Measurements from ENCODE around the gene RAB11A.

The RAB11A gene

GRCh38 chr15:65847989-65848388 lies 21.3 kb upstream of the RAB11A start:
- Histone ChIP-seq H2BK15ac (ENCODE audit: low read depth, poor library complexity, severe bottlenecking) (no peak overlapping the region), H3K4me2 (ENCODE audit: low read length, poor library complexity, severe bottlenecking) (no peak overlapping the region), H3K4me3 (ENCODE audit: insufficient read depth in 1 of 2, low read depth in 1 of 2, low read length in 2 of 2) (no peak overlapping the region), H2BK120ac (ENCODE audit: low read depth, low read length) (no peak overlapping the region), H3K36me3 (ENCODE audit: control insufficient read depth in 1 of 2, insufficient read depth in 2 of 2, low read depth in 1 of 2, low read length in 2 of 2) (no peaks in the 10 kb centered on the region), H3K18ac (ENCODE audit: low read depth in 1 of 2, low read length in 2 of 2) (no peak overlapping the region), H3K79me1 (replicated peaks; ENCODE audit: low read length, poor library complexity, severe bottlenecking) (no peaks in the 10 kb centered on the region), H2AK5ac (ENCODE audit: low read length, severe bottlenecking) (no peak overlapping the region), H3K9ac (ENCODE audit: low read length) (no peak overlapping the region), H3K9me3 (ENCODE audit: control insufficient read depth, low read length) (no peaks in the 10 kb centered on the region), H2BK12ac (ENCODE audit: low read length in 2 of 2) (no peak overlapping the region), H3K4ac (ENCODE audit: low read depth in 1 of 2, low read length in 2 of 2) (no peak overlapping the region), H4K91ac (ENCODE audit: low read length) (no peak overlapping the region), H3K4me1 (ENCODE audit: control insufficient read depth, insufficient read depth, low read depth, low read length) (peaks cover 2% of the 10 kb centered on the region), H4K8ac (ENCODE audit: low read length) (no peak overlapping the region), H3K27ac (ENCODE audit: low read length, poor library complexity, severe bottlenecking) (no peak overlapping the region), H3K27me3 (ENCODE audit: control insufficient read depth in 1 of 2, insufficient read depth in 1 of 2, low read length in 2 of 2) (no peaks in the 10 kb centered on the region), H2AFZ (ENCODE audit: low read depth, low read length) (no peak overlapping the region), H3K23ac (ENCODE audit: low read length in 2 of 2) (no peak overlapping the region), H3K14ac (ENCODE audit: low read length in 2 of 2) (no peak overlapping the region), H2BK5ac (ENCODE audit: low read depth, low read length, poor library complexity, severe bottlenecking) (no peak overlapping the region)
- no peak for DNase-seq

- no peaks in the 10 kb centered on the region for H3K27me3 ChIP-seq (ENCODE audit: control insufficient read depth in 1 of 2, insufficient read depth in 1 of 2, low read length in 2 of 2)
- no peaks in the 10 kb centered on the region for H3K36me3 ChIP-seq (ENCODE audit: control insufficient read depth in 1 of 2, insufficient read depth in 2 of 2, low read depth in 1 of 2, low read length in 2 of 2)
- H2BK12ac ChIP-seq (ENCODE audit: low read length in 2 of 2), result no peak overlapping the region
- H3K4ac ChIP-seq (ENCODE audit: low read depth in 1 of 2, low read length in 2 of 2), result no peak overlapping the region
- no peak overlapping the region for H2BK5ac ChIP-seq (ENCODE audit: low read depth, low read length, poor library complexity, severe bottlenecking)
- H2AFZ ChIP-seq (ENCODE audit: low read depth, low read length), result no peak overlapping the region
- H2BK15ac ChIP-seq (ENCODE audit: low read depth, poor library complexity, severe bottlenecking), result no peak overlapping the region
- no peak overlapping the region for H3K18ac ChIP-seq (ENCODE audit: low read depth in 1 of 2, low read length in 2 of 2)
- H3K79me1 ChIP-seq (replicated peaks; ENCODE audit: low read length, poor library complexity, severe bottlenecking), result no peaks in the 10 kb centered on the region
- H3K4me2 ChIP-seq (ENCODE audit: low read length, poor library complexity, severe bottlenecking), result no peak overlapping the region
- H3K27ac ChIP-seq (ENCODE audit: low read length, poor library complexity, severe bottlenecking), result no peak overlapping the region
- no peaks in the 10 kb centered on the region for H3K4me1 ChIP-seq (ENCODE audit: control insufficient read depth, insufficient read depth, low read depth, low read length)
- H4K91ac ChIP-seq (ENCODE audit: low read length), result no peak overlapping the region
- no peak for DNase-seq
- no peak overlapping the region for H2AK5ac ChIP-seq (ENCODE audit: low read length, severe bottlenecking)
- no peak overlapping the region for H4K8ac ChIP-seq (ENCODE audit: low read length)
- no peaks in the 10 kb centered on the region for H3K9me3 ChIP-seq (ENCODE audit: control insufficient read depth, low read length)
- H3K14ac ChIP-seq (ENCODE audit: low read length in 2 of 2), result no peak overlapping the region
- H3K9ac ChIP-seq (ENCODE audit: low read length), result no peak overlapping the region
- 86% methylated on average over 5 of the region's 5 CpGs for WGBS
- H3K23ac ChIP-seq (ENCODE audit: low read length in 2 of 2), result no peak overlapping the region
- no peak overlapping the region for H3K4me3 ChIP-seq (ENCODE audit: insufficient read depth in 1 of 2, low read depth in 1 of 2, low read length in 2 of 2)
- no peak overlapping the region for H2BK120ac ChIP-seq (ENCODE audit: low read depth, low read length)
Measured at GRCh38 chr15:65851981-65852380, 17.3 kb upstream of the RAB11A start.

- Histone ChIP-seq H3K27me3 (ENCODE audit: control insufficient read depth in 1 of 2, insufficient read depth in 1 of 2, low read length in 2 of 2) (no peaks in the 10 kb centered on the region), H2BK15ac (ENCODE audit: low read depth, poor library complexity, severe bottlenecking) (no peak overlapping the region), H3K9ac (ENCODE audit: low read length) (no peak overlapping the region), H2BK5ac (ENCODE audit: low read depth, low read length, poor library complexity, severe bottlenecking) (no peak overlapping the region), H4K8ac (ENCODE audit: low read length) (no peak overlapping the region), H3K14ac (ENCODE audit: low read length in 2 of 2) (no peak overlapping the region), H3K27ac (ENCODE audit: low read length, poor library complexity, severe bottlenecking) (no peak overlapping the region), H2AFZ (ENCODE audit: low read depth, low read length) (no peak overlapping the region), H3K4me2 (ENCODE audit: low read length, poor library complexity, severe bottlenecking) (no peak overlapping the region), H2BK12ac (ENCODE audit: low read length in 2 of 2) (no peak overlapping the region), H3K4ac (ENCODE audit: low read depth in 1 of 2, low read length in 2 of 2) (no peak overlapping the region), H3K4me3 (ENCODE audit: insufficient read depth in 1 of 2, low read depth in 1 of 2, low read length in 2 of 2) (no peak overlapping the region), H3K79me1 (replicated peaks; ENCODE audit: low read length, poor library complexity, severe bottlenecking) (no peaks in the 10 kb centered on the region), H3K18ac (ENCODE audit: low read depth in 1 of 2, low read length in 2 of 2) (no peak overlapping the region), H3K9me3 (ENCODE audit: control insufficient read depth, low read length) (no peaks in the 10 kb centered on the region), H2AK5ac (ENCODE audit: low read length, severe bottlenecking) (no peak overlapping the region), H2BK120ac (ENCODE audit: low read depth, low read length) (no peak overlapping the region), H3K36me3 (ENCODE audit: control insufficient read depth in 1 of 2, insufficient read depth in 2 of 2, low read depth in 1 of 2, low read length in 2 of 2) (no peaks in the 10 kb centered on the region), H4K91ac (ENCODE audit: low read length) (no peak overlapping the region), H3K4me1 (ENCODE audit: control insufficient read depth, insufficient read depth, low read depth, low read length) (no peaks in the 10 kb centered on the region), H3K23ac (ENCODE audit: low read length in 2 of 2) (no peak overlapping the region)
- 72% methylated on average over 10 of the region's 12 CpGs for WGBS
- peak; percentile 68 for DNase-seq
Measured at GRCh38 chr15:65856821-65857455, 12.4 kb upstream of the RAB11A start.

GRCh38 chr15:65857718-65858402 lies 11.4 kb upstream of the RAB11A start:
- Histone ChIP-seq H2AK5ac (ENCODE audit: low read length, severe bottlenecking) (no peak overlapping the region), H3K23ac (ENCODE audit: low read length in 2 of 2) (no peak overlapping the region), H3K9me3 (ENCODE audit: control insufficient read depth, low read length) (no peaks in the 10 kb centered on the region), H3K18ac (ENCODE audit: low read depth in 1 of 2, low read length in 2 of 2) (no peak overlapping the region), H2BK15ac (ENCODE audit: low read depth, poor library complexity, severe bottlenecking) (no peak overlapping the region), H3K4me2 (ENCODE audit: low read length, poor library complexity, severe bottlenecking) (no peak overlapping the region), H2BK5ac (ENCODE audit: low read depth, low read length, poor library complexity, severe bottlenecking) (no peak overlapping the region), H3K79me1 (replicated peaks; ENCODE audit: low read length, poor library complexity, severe bottlenecking) (no peaks in the 10 kb centered on the region), H3K4me3 (ENCODE audit: insufficient read depth in 1 of 2, low read depth in 1 of 2, low read length in 2 of 2) (no peak overlapping the region), H3K27ac (ENCODE audit: low read length, poor library complexity, severe bottlenecking) (no peak overlapping the region), H4K91ac (ENCODE audit: low read length) (no peak overlapping the region), H3K36me3 (ENCODE audit: control insufficient read depth in 1 of 2, insufficient read depth in 2 of 2, low read depth in 1 of 2, low read length in 2 of 2) (no peaks in the 10 kb centered on the region), H3K9ac (ENCODE audit: low read length) (peak overlapping the region; percentile 8), H3K4me1 (ENCODE audit: control insufficient read depth, insufficient read depth, low read depth, low read length) (no peaks in the 10 kb centered on the region), H3K27me3 (ENCODE audit: control insufficient read depth in 1 of 2, insufficient read depth in 1 of 2, low read length in 2 of 2) (no peaks in the 10 kb centered on the region), H3K4ac (ENCODE audit: low read depth in 1 of 2, low read length in 2 of 2) (no peak overlapping the region), H2BK120ac (ENCODE audit: low read depth, low read length) (no peak overlapping the region), H3K14ac (ENCODE audit: low read length in 2 of 2) (no peak overlapping the region), H2AFZ (ENCODE audit: low read depth, low read length) (no peak overlapping the region), H2BK12ac (ENCODE audit: low read length in 2 of 2) (no peak overlapping the region), H4K8ac (ENCODE audit: low read length) (no peak overlapping the region)
- no peak for DNase-seq
- 82% methylated on average over 5 of the region's 5 CpGs for WGBS

Measured in mesenchymal stem cell (in vitro differentiated cells and primary cell).